ENCODE data around the gene FTCDNL1. TPM values are rescaled to one million over a fixed set of nuclear protein-coding genes. Genes with fewer than 3 reads are reported as not detected.

Gene FTCDNL1
- total and polyA plus RNA-seq, 2 experiments from 2014 or later = 1.4 to 6.1 TPM

DNA sequence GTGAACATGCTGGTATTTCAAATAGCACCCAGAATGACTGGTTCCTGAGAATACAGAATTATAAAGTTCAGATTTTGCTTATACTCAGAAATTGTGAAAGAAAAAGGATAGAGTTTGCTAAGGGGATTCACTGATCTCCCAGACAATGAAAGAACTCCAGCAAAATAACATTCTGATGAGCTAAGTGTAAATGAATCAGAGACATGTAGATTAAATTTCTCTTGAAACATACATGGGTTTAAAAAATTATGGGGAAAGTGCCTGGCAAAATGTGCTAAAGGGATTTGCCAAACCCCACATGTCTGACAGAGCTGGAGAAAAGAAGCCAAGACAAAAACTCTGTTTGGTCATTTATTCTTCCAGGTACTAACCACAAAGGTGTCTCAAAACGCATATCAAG is 116.3 kb downstream of the FTCDNL1 start:
- 67% methylated on average over 1 of the region's 1 CpG for WGBS (ENCODE audit: low lambda C conversion rate, missing lambda C conversion rate)

DNA sequence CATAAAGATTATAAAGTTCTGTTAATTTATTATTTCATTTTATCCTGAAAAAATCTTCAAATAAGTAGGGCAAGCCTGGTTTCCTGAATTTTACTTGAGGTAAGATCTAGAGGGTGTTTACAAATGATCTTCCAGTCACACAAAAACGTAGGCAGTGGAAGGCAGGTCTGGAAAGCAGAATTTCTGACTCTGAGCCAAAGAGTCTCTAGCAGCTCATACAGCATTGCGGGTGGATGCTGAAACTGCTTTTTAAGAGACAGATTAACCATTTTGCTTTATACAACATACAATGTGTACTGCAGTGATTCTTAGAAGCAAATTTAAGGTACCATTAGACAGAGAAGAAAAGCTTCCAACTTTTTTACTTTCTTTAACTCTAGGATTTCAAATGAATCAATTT is 117.0 kb downstream of the FTCDNL1 start:
- H3K27ac ChIP-seq = no peak overlapping the region
- no peak for TF ChIP-seq EZH2 (IDR thresholded peaks at IDR 0.05; ENCODE audit: borderline replicate concordance)
- TF ChIP-seq, protein P1, sequence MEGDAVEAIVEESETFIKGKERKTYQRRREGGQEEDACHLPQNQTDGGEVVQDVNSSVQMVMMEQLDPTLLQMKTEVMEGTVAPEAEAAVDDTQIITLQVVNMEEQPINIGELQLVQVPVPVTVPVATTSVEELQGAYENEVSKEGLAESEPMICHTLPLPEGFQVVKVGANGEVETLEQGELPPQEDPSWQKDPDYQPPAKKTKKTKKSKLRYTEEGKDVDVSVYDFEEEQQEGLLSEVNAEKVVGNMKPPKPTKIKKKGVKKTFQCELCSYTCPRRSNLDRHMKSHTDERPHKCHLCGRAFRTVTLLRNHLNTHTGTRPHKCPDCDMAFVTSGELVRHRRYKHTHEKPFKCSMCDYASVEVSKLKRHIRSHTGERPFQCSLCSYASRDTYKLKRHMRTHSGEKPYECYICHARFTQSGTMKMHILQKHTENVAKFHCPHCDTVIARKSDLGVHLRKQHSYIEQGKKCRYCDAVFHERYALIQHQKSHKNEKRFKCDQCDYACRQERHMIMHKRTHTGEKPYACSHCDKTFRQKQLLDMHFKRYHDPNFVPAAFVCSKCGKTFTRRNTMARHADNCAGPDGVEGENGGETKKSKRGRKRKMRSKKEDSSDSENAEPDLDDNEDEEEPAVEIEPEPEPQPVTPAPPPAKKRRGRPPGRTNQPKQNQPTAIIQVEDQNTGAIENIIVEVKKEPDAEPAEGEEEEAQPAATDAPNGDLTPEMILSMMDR (IDR thresholded peaks at IDR 0.05; ENCODE audit: poor library complexity) = no peak
- TF ChIP-seq EZH2phosphoT487 (IDR thresholded peaks at IDR 0.05; ENCODE audit: low read depth, severe bottlenecking, unreplicated experiment) = no peak
- H3K9me3 ChIP-seq (ENCODE audit: low read depth) = no peaks in the 10 kb centered on the region
- H3K9me2 ChIP-seq (replicated peaks; ENCODE audit: insufficient read depth) = no peaks in the 10 kb centered on the region
- no peak overlapping the region for H2AFZ ChIP-seq
- H3K36me3 ChIP-seq (replicated peaks; ENCODE audit: insufficient read depth, low read depth) = no peaks in the 10 kb centered on the region
- no peaks in the 10 kb centered on the region for H3K27me3 ChIP-seq
- no peaks in the 10 kb centered on the region for H3K79me2 ChIP-seq
- no peak for DNase-seq (ENCODE audit: low spot score)
- peaks cover 27% of the 10 kb centered on the region for H3K4me1 ChIP-seq (ENCODE audit: insufficient read depth)
- no peak overlapping the region for H3K4me2 ChIP-seq
- H4K20me1 ChIP-seq (ENCODE audit: insufficient read depth, poor library complexity, severe bottlenecking) = no peaks in the 10 kb centered on the region
- H3K4me3 ChIP-seq = no peak overlapping the region
- WGBS (ENCODE audit: low lambda C conversion rate, missing lambda C conversion rate) = 36% methylated on average over 2 of the region's 2 CpGs

More for the DNA sequence above, 116.3 kb downstream of the FTCDNL1 start:
- DNase-seq (ENCODE audit: low spot score) = no peak
- no peak overlapping the region for H2AFZ ChIP-seq
- no peak overlapping the region for H3K27ac ChIP-seq
- peaks cover 34% of the 10 kb centered on the region for H3K4me1 ChIP-seq (ENCODE audit: insufficient read depth)
- H3K4me2 ChIP-seq = no peak overlapping the region
- H4K20me1 ChIP-seq (ENCODE audit: insufficient read depth, poor library complexity, severe bottlenecking) = no peaks in the 10 kb centered on the region
- H3K27me3 ChIP-seq = no peaks in the 10 kb centered on the region
- no peak overlapping the region for H3K4me3 ChIP-seq
- H3K36me3 ChIP-seq (replicated peaks; ENCODE audit: insufficient read depth, low read depth) = no peaks in the 10 kb centered on the region
- H3K79me2 ChIP-seq = no peaks in the 10 kb centered on the region
- H3K9me2 ChIP-seq (replicated peaks; ENCODE audit: insufficient read depth) = no peaks in the 10 kb centered on the region
- no peak for TF ChIP-seq EZH2phosphoT487 (IDR thresholded peaks at IDR 0.05; ENCODE audit: low read depth, severe bottlenecking, unreplicated experiment)
- TF ChIP-seq EZH2 (IDR thresholded peaks at IDR 0.05; ENCODE audit: borderline replicate concordance) = no peak
- TF ChIP-seq, protein P1 (IDR thresholded peaks at IDR 0.05; ENCODE audit: poor library complexity) = no peak
- no peaks in the 10 kb centered on the region for H3K9me3 ChIP-seq (ENCODE audit: low read depth)

DNA sequence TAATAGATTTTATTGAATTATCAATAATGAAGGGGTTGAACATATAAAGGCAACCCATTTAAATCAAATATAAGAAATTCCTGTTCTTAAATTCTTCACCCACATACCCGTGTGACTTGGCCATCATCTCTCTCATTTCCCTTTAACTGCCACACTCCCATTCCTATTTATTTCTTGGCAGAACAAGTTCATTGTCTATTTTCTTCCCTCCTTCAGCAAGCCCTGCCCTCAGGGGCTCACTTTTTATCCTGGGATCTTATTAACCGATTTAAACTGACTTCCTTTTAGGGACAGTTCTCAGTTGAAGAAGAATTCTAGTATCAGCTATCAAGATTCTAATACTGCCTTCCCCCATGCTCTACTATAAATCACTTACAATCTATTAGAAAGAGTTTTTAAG is 123.2 kb downstream of the FTCDNL1 start:
- H3K4me3 ChIP-seq = no peak overlapping the region
- H3K27ac ChIP-seq = no peak overlapping the region
- H3K4me1 ChIP-seq (ENCODE audit: insufficient read depth) = no peaks in the 10 kb centered on the region
- H4K20me1 ChIP-seq (ENCODE audit: insufficient read depth, poor library complexity, severe bottlenecking) = no peaks in the 10 kb centered on the region
- H3K36me3 ChIP-seq (replicated peaks; ENCODE audit: insufficient read depth, low read depth) = no peaks in the 10 kb centered on the region
- DNase-seq (ENCODE audit: low spot score) = no peak
- H3K79me2 ChIP-seq = no peaks in the 10 kb centered on the region
- no peaks in the 10 kb centered on the region for H3K9me3 ChIP-seq (ENCODE audit: low read depth)
- no peaks in the 10 kb centered on the region for H3K9me2 ChIP-seq (replicated peaks; ENCODE audit: insufficient read depth)
- H3K4me2 ChIP-seq = no peak overlapping the region
- WGBS (ENCODE audit: low lambda C conversion rate, missing lambda C conversion rate) = 69% methylated on average over 2 of the region's 2 CpGs
- no peak overlapping the region for H2AFZ ChIP-seq
- no peaks in the 10 kb centered on the region for H3K27me3 ChIP-seq
- TF ChIP-seq EZH2phosphoT487 (IDR thresholded peaks at IDR 0.05; ENCODE audit: low read depth, severe bottlenecking, unreplicated experiment) (no peak), EZH2 (IDR thresholded peaks at IDR 0.05; ENCODE audit: borderline replicate concordance) (no peak)
- TF ChIP-seq, protein P1 (IDR thresholded peaks at IDR 0.05; ENCODE audit: poor library complexity) = no peak

DNA sequence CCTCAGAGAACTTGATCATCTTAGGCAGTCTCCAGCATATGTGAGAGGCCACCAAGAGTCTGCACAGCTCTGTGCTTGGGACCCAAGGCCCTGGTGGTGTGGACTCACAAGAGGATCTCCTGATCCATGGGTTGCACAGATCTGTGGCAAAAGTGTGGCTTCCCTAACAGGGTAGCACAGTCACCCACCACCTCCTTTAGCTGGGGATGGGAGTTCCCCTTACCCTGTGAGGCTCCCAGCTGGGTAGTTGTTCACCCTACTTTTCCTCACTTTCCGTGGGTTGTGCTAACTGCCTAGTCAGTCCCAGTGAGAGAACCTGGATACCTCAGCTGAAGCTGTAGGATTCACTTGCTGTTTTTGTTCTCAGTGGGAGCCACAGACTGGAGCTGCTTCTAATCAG is 123.7 kb downstream of the FTCDNL1 start:
- DNase-seq (ENCODE audit: low spot score) = no peak
- WGBS (ENCODE audit: low lambda C conversion rate, missing lambda C conversion rate) = 89% methylated on average over 1 of the region's 1 CpG
- no peak overlapping the region for H3K4me3 ChIP-seq
- H3K79me2 ChIP-seq = no peaks in the 10 kb centered on the region
- no peak overlapping the region for H3K4me2 ChIP-seq
- H3K9me2 ChIP-seq (replicated peaks; ENCODE audit: insufficient read depth) = no peaks in the 10 kb centered on the region
- no peak overlapping the region for H3K27ac ChIP-seq
- TF ChIP-seq EZH2phosphoT487 (IDR thresholded peaks at IDR 0.05; ENCODE audit: low read depth, severe bottlenecking, unreplicated experiment) (no peak), EZH2 (IDR thresholded peaks at IDR 0.05; ENCODE audit: borderline replicate concordance) (no peak)
- TF ChIP-seq, protein P1 (IDR thresholded peaks at IDR 0.05; ENCODE audit: poor library complexity) = no peak
- H3K9me3 ChIP-seq (ENCODE audit: low read depth) = no peaks in the 10 kb centered on the region
- H2AFZ ChIP-seq = no peak overlapping the region
- no peaks in the 10 kb centered on the region for H3K4me1 ChIP-seq (ENCODE audit: insufficient read depth)
- no peaks in the 10 kb centered on the region for H3K27me3 ChIP-seq
- H3K36me3 ChIP-seq (replicated peaks; ENCODE audit: insufficient read depth, low read depth) = no peaks in the 10 kb centered on the region
- no peaks in the 10 kb centered on the region for H4K20me1 ChIP-seq (ENCODE audit: insufficient read depth, poor library complexity, severe bottlenecking)

Measured in hepatocyte (in vitro differentiated cells).